GM21390 (cell line): ENCODE measurements around the gene HRG.

Experiments used
- ATAC-seq: cut with Tn5 transposase; IDR thresholded peaks from one replicate; pipeline ENCODE4 v1.9.1; 2021; ENCODE audit not compliant: unreplicated experiment

HRG gene

GRCh38 chr3:186637686-186638085 is 28.1 kb upstream of the HRG start:
- ATAC-seq = no peak

- ATAC-seq = no peak
These were observed 27.6 kb upstream of the HRG start for GRCh38 chr3:186638259-186638658.

- ATAC-seq = no peak
These were observed 25.9 kb upstream of the HRG start, which contains the start of gene FETUB for GRCh38 chr3:186639778-186640472. TSS of gene FETUB (plus strand) at chr3:186640399. CDS start at chr3:186640461, 62 bp downstream.

GRCh38 chr3:186640473-186640818 is 25.4 kb upstream of the HRG start:
- no peak for ATAC-seq

GRCh38 chr3:186640929-186641328 is 24.9 kb upstream of the HRG start:
- ATAC-seq = no peak

- no peak for ATAC-seq
These were observed 23.8 kb upstream of the HRG start for GRCh38 chr3:186642014-186642413.

- ATAC-seq = no peak
These were observed 22.3 kb upstream of the HRG start for GRCh38 chr3:186643493-186643892.

- ATAC-seq = no peak
These were observed 21.1 kb upstream of the HRG start for GRCh38 chr3:186644683-186645082.

- ATAC-seq = no peak
These were observed 19.7 kb upstream of the HRG start for GRCh38 chr3:186646106-186646505.

GRCh38 chr3:186646841-186647240 is 19.0 kb upstream of the HRG start:
- ATAC-seq = no peak

- no peak for ATAC-seq
These were observed 17.0 kb upstream of the HRG start for GRCh38 chr3:186648851-186649250.

GRCh38 chr3:186651678-186652215 is 14.1 kb upstream of the HRG start:
- ATAC-seq = no peak

- ATAC-seq = peak; percentile 97
These were observed 12.6 kb upstream of the HRG start for GRCh38 chr3:186653080-186653707.

- no peak for ATAC-seq
These were observed 11.8 kb upstream of the HRG start for GRCh38 chr3:186653984-186654383.

GRCh38 chr3:186663361-186664118 is 2.3 kb upstream of the HRG start:
- ATAC-seq = no peak

- no peak for ATAC-seq
These were observed 1.7 kb upstream of the HRG start for GRCh38 chr3:186664119-186664495.

- no peak for ATAC-seq
These were observed 1.3 kb upstream of the HRG start for GRCh38 chr3:186664506-186664905.

- ATAC-seq = no peak
These were observed 2.6 kb downstream of the HRG start for GRCh38 chr3:186668426-186668825.

GRCh38 chr3:186669378-186670084 is 3.7 kb downstream of the HRG start:
- ATAC-seq = no peak

- no peak for ATAC-seq
These were observed 4.3 kb downstream of the HRG start for GRCh38 chr3:186670155-186670554.

GRCh38 chr3:186671051-186671450 is 5.2 kb downstream of the HRG start:
- ATAC-seq = no peak
